Osteocyte (in vitro differentiated cells): ENCODE results near the gene C2orf74. TPM values are rescaled to one million over a fixed set of nuclear protein-coding genes. Genes with fewer than 3 reads are reported as not detected.
"Not testable (repeated sequence)": the region's sequence is repeated elsewhere in the genome, so short reads cannot be mapped to it uniquely, and the experiment has no call there.

Experiments
- DNase-seq: peaks from one replicate; pipeline ENCODE4 v3.0.0; 2021; ENCODE audit warnings: mixed read lengths; ENCODE audit not compliant: unreplicated experiment; ENCODE audit errors: extremely low spot score
- H3K27ac Mint-ChIP-seq: one replicate; pipeline ENCODE4 v1.8.0; 2021; ENCODE audit warnings: mild to moderate bottlenecking, mixed read lengths; ENCODE audit not compliant: unreplicated experiment
- H3K27me3 Mint-ChIP-seq: one replicate; pipeline ENCODE4 v1.8.0; 2021; ENCODE audit warnings: mixed read lengths; ENCODE audit not compliant: unreplicated experiment
- H3K36me3 Mint-ChIP-seq: one replicate; pipeline ENCODE4 v1.8.0; 2021; ENCODE audit warnings: mixed read lengths; ENCODE audit not compliant: unreplicated experiment
- H3K4me1 Mint-ChIP-seq: one replicate; pipeline ENCODE4 v1.8.0; 2021; ENCODE audit warnings: mixed read lengths; ENCODE audit not compliant: unreplicated experiment
- H3K4me3 Mint-ChIP-seq: one replicate; pipeline ENCODE4 v1.8.0; 2021; ENCODE audit warnings: mild to moderate bottlenecking, moderate library complexity, mixed read lengths; ENCODE audit not compliant: unreplicated experiment
- H3K9me3 Mint-ChIP-seq: one replicate; pipeline ENCODE4 v1.8.0; 2021; ENCODE audit warnings: mixed read lengths; ENCODE audit not compliant: unreplicated experiment
- CTCF ChIP-seq: fragments of 200-600 bp; sonication (generic); IDR thresholded peaks from 2 replicates; pipeline ENCODE4 v1.5.0; 2021; ENCODE audit warnings: antibody characterized with exemption, mild to moderate bottlenecking, moderate library complexity
- total RNA-seq: library from RNA; stranded (reverse); gene quantifications from 2 replicates; pipeline ENCODE4 v1.2.1, GENCODE V29; 2021

C2orf74 gene
- total RNA-seq, 1 donor from 2014 or later = 9.2 TPM

- no peak overlapping the region for H3K4me3 Mint-ChIP-seq
- no peak for TF ChIP-seq CTCF
- no peaks in the 10 kb centered on the region for H3K27me3 Mint-ChIP-seq
- peaks cover 4% of the 10 kb centered on the region for H3K9me3 Mint-ChIP-seq
- no peaks in the 10 kb centered on the region for H3K4me1 Mint-ChIP-seq
- H3K36me3 Mint-ChIP-seq = peaks cover 13% of the 10 kb centered on the region
- no peak for DNase-seq
- H3K27ac Mint-ChIP-seq = no peak overlapping the region
These were observed 36.2 kb upstream of the C2orf74 start for GRCh38 chr2:61125798-61126197.

DNA sequence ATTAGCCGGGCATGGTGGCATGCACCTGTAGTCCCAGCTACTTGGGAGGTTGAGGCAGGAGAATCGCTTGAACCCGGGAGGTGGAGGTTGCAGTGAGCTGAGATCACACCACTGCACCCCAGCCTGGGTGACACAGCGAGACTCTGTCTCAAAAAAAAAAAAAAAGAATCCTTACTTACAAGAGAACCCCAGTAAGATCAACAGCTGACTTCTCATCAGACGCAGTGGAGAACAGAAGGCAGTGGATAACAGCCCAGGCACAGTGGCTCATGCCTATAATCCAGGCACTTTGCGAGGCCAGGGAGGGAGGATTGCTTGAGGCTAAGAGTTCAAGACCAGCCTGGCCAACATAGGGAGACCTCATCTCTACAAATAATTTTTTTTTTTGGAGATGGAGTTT lies 33.9 kb upstream of the C2orf74 start:
- H3K4me1 Mint-ChIP-seq, H3K9me3 Mint-ChIP-seq, DNase-seq, H3K27ac Mint-ChIP-seq, H3K27me3 Mint-ChIP-seq, H3K4me3 Mint-ChIP-seq: not testable (repeated sequence)
- H3K36me3 Mint-ChIP-seq = peaks cover 13% of the 10 kb centered on the region

DNA sequence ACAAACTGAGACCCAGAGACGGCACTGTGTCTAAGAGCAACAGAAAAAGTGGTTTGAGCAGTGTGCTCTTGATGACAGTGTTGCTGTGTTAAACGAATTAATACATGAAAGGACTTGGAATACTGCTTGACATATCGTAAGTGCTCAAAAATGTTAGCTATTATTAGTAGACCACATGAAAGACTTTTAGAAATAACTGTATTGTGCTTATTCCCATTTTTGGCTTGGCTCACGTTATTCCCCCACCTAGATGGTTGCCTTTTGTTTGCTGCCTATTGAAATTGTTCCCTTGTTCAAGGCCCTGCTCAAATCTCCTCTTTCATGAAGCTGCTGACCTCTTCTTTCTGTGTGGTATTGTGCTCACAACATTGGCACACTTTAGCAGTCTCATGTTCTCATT lies 27.8 kb upstream of the C2orf74 start:
- Mint-ChIP-seq H3K27ac (no peak overlapping the region), H3K9me3 (no peaks in the 10 kb centered on the region), H3K4me1 (no peaks in the 10 kb centered on the region), H3K27me3 (no peaks in the 10 kb centered on the region), H3K4me3 (no peak overlapping the region), H3K36me3 (peaks cover 2% of the 10 kb centered on the region)
- DNase-seq = no peak
- TF ChIP-seq CTCF = no peak

- Mint-ChIP-seq H3K4me3 (no peak overlapping the region), H3K9me3 (no peaks in the 10 kb centered on the region), H3K27me3 (no peaks in the 10 kb centered on the region), H3K4me1 (no peaks in the 10 kb centered on the region), H3K36me3 (no peaks in the 10 kb centered on the region), H3K27ac (no peak overlapping the region)
- peak; percentile 58 for TF ChIP-seq CTCF
- DNase-seq = no peak
These were observed 26.5 kb upstream of the C2orf74 start for GRCh38 chr2:61135510-61135909.

GRCh38 chr2:61138859-61139258 lies 23.1 kb upstream of the C2orf74 start:
- Mint-ChIP-seq H3K9me3 (no peaks in the 10 kb centered on the region), H3K36me3 (no peaks in the 10 kb centered on the region), H3K4me3 (no peak overlapping the region), H3K4me1 (no peaks in the 10 kb centered on the region), H3K27me3 (no peaks in the 10 kb centered on the region), H3K27ac (no peak overlapping the region)
- no peak for DNase-seq
- no peak for TF ChIP-seq CTCF

DNA sequence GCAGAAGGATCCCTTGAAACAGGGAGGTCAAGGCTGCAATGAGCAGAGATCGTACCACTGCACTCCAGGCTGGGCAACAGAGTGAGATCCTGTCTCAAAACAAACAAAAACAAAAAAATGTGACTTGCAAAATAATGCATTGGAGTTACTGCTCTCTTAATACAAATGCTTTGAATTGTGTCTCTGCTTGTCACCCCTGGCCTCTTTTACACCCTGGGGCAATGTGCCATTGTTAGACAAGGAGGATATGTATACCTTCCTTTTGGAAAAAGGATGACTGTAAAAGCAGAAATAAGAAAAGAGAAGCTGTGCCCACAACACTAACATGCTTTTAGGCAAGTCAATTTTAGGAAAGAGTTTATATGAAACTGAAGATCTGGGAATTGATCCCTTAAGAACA lies 20.8 kb upstream of the C2orf74 start:
- Mint-ChIP-seq H3K4me1 (peaks cover 7% of the 10 kb centered on the region), H3K27ac (no peak overlapping the region), H3K9me3 (no peaks in the 10 kb centered on the region), H3K36me3 (no peaks in the 10 kb centered on the region), H3K4me3 (no peak overlapping the region), H3K27me3 (no peaks in the 10 kb centered on the region)
- DNase-seq = no peak
- TF ChIP-seq CTCF = no peak
